SU-DHL-6 (cell line): ENCODE measurements around the gene SCAMP2.
"Not testable (repeated sequence)": the region's sequence is repeated elsewhere in the genome, so short reads cannot be mapped to it uniquely, and the experiment has no call there.

Experiments used
- H2AFZ ChIP-seq: fragments of 200-600 bp; sonication (generic); 2 replicates; pipeline ENCODE4 v1.6.1; 2014; ENCODE audit warnings: low read depth, mild to moderate bottlenecking, moderate library complexity, mixed read lengths, antibody characterized with exemption, low read length; ENCODE audit not compliant: severe bottlenecking
- H3F3A ChIP-seq: fragments of 200-600 bp; shearing (Covaris generic); 2 replicates; pipeline ENCODE4 v1.6.0; 2016; ENCODE audit warnings: antibody characterized with exemption, mild to moderate bottlenecking; ENCODE audit not compliant: insufficient read depth
- H3K27ac ChIP-seq: fragments of 200-600 bp; sonication (generic); 2 replicates; pipeline ENCODE4 v1.5.1; 2016; ENCODE audit warnings: low read depth, mild to moderate bottlenecking, low read length, moderate library complexity, mixed read lengths
- H3K27me3 ChIP-seq: fragments of 200-600 bp; sonication (generic), shearing (Covaris generic); 2 replicates; pipeline ENCODE4 v1.6.0; 2014; ENCODE audit warnings: mild to moderate bottlenecking, low read length
- H3K36me3 ChIP-seq: fragments of 200-600 bp; sonication (generic); 2 replicates; pipeline ENCODE4 v1.6.1; 2014; ENCODE audit warnings: mild to moderate bottlenecking, low read length, mixed read lengths
- H3K4me2 ChIP-seq: fragments of 300-600, 200-600 bp; shearing (Covaris generic), sonication (generic); 2 replicates; pipeline ENCODE4 v1.6.0; 2014; ENCODE audit warnings: low read length, low read depth, mild to moderate bottlenecking; ENCODE audit not compliant: poor library complexity, severe bottlenecking
- H3K4me3 ChIP-seq: fragments of 200-600 bp; sonication (generic); 2 replicates; pipeline ENCODE4 v1.5.1; 2014; ENCODE audit warnings: antibody characterized with exemption, low read length, mild to moderate bottlenecking, mixed read lengths; ENCODE audit not compliant: insufficient read depth, poor library complexity, severe bottlenecking
- H3K79me2 ChIP-seq: fragments of 200-600 bp; sonication (generic); 2 replicates; pipeline ENCODE4 v1.6.1; 2014; ENCODE audit warnings: mild to moderate bottlenecking, low read length, moderate library complexity; ENCODE audit not compliant: insufficient read depth
- H3K9ac ChIP-seq: fragments of 200-600 bp; sonication (generic); 2 replicates; pipeline ENCODE4 v1.7.0; 2014; ENCODE audit warnings: mild to moderate bottlenecking, low read length
- H3K9me2 ChIP-seq: fragments of 200-600 bp; sonication (generic); replicated peaks from 2 replicates; pipeline ENCODE4 v1.6.1; 2014; ENCODE audit warnings: low read length; ENCODE audit not compliant: insufficient read depth
- H3K9me3 ChIP-seq: fragments of 200-600 bp; sonication (generic); 2 replicates; pipeline ENCODE4 v1.6.1; 2014; ENCODE audit warnings: low read length, mixed read lengths; ENCODE audit not compliant: insufficient read depth
- H4K20me1 ChIP-seq: fragments of 200-600 bp; sonication (generic); 2 replicates; pipeline ENCODE4 v1.6.1; 2014; ENCODE audit warnings: low read depth, mild to moderate bottlenecking, antibody characterized with exemption, low read length, moderate library complexity, mixed read lengths
- CTCF ChIP-seq: fragments of 200-600 bp; sonication (generic); IDR thresholded peaks from one replicate; pipeline ENCODE4 v1.5.1; 2017; ENCODE audit warnings: antibody characterized with exemption, mild to moderate bottlenecking, low read length, moderate library complexity; ENCODE audit not compliant: insufficient read depth, poor library complexity, severe bottlenecking
- EZH2phosphoT487 ChIP-seq: fragments of 200-600 bp; sonication (generic), shearing (Covaris generic); conservative IDR thresholded peaks from 2 replicates; pipeline ENCODE4 v1.6.1; 2018; ENCODE audit warnings: mild to moderate bottlenecking, antibody characterized with exemption, low read length, moderate library complexity, mixed read lengths

Gene SCAMP2

GRCh38 chr15:74897300-74897701 lies 24.1 kb upstream of the SCAMP2 start:
- no peaks in the 10 kb centered on the region for H3K27me3 ChIP-seq
- H3K9me3 ChIP-seq, result no peaks in the 10 kb centered on the region
- H3K27ac ChIP-seq, result no peak overlapping the region
- no peak overlapping the region for H3K9ac ChIP-seq
- H4K20me1 ChIP-seq, result no peaks in the 10 kb centered on the region
- H3K4me2 ChIP-seq, result no peak overlapping the region
- H3K9me2 ChIP-seq, result no peaks in the 10 kb centered on the region
- no peak for TF ChIP-seq EZH2phosphoT487
- no peak overlapping the region for H3K4me3 ChIP-seq
- H2AFZ ChIP-seq, result no peak overlapping the region
- H3K36me3 ChIP-seq, result no peaks in the 10 kb centered on the region
- no peaks in the 10 kb centered on the region for H3K79me2 ChIP-seq
- H3F3A ChIP-seq, result peaks cover 3% of the 10 kb centered on the region; the same call in 1 of the 2 replicates

GRCh38 chr15:74896316-74896715 lies 23.2 kb upstream of the SCAMP2 start:
- Histone ChIP-seq H3K4me3 (no peak overlapping the region), H3K79me2 (no peaks in the 10 kb centered on the region), H3K27ac (no peak overlapping the region), H3K36me3 (no peaks in the 10 kb centered on the region), H3K27me3 (no peaks in the 10 kb centered on the region), H3K9ac (no peak overlapping the region), H2AFZ (no peak overlapping the region), H3K9me2 (no peaks in the 10 kb centered on the region), H3K9me3 (no peaks in the 10 kb centered on the region), H3F3A (no peaks in the 10 kb centered on the region), H3K4me2 (no peak overlapping the region), H4K20me1 (no peaks in the 10 kb centered on the region)
- TF ChIP-seq CTCF (no peak), EZH2phosphoT487 (no peak)

- no peaks in the 10 kb centered on the region for H3F3A ChIP-seq
- no peaks in the 10 kb centered on the region for H4K20me1 ChIP-seq
- no peaks in the 10 kb centered on the region for H3K36me3 ChIP-seq
- no peak overlapping the region for H3K27ac ChIP-seq
- TF ChIP-seq EZH2phosphoT487 (no peak), CTCF (no peak)
- H3K9me3 ChIP-seq, result no peaks in the 10 kb centered on the region
- H3K79me2 ChIP-seq, result no peaks in the 10 kb centered on the region
- H3K4me3 ChIP-seq, result no peak overlapping the region
- no peak overlapping the region for H3K4me2 ChIP-seq
- H2AFZ ChIP-seq, result no peak overlapping the region
- no peak overlapping the region for H3K9ac ChIP-seq
- H3K9me2 ChIP-seq, result no peaks in the 10 kb centered on the region
- no peaks in the 10 kb centered on the region for H3K27me3 ChIP-seq
These were observed 22.7 kb upstream of the SCAMP2 start for GRCh38 chr15:74895830-74896229.

- H3K9ac ChIP-seq, H3K4me2 ChIP-seq, H3K9me2 ChIP-seq, H3K27me3 ChIP-seq, H4K20me1 ChIP-seq, H3K36me3 ChIP-seq, H2AFZ ChIP-seq, H3F3A ChIP-seq, H3K79me2 ChIP-seq, H3K9me3 ChIP-seq, H3K4me3 ChIP-seq, H3K27ac ChIP-seq: not testable (repeated sequence)
These were observed 21.2 kb upstream of the SCAMP2 start for GRCh38 chr15:74894383-74894782.
